Stimulated activated CD8-positive, alpha-beta memory T cell treated with anti-CD3 and anti-CD28 coated beads, Interleukin-15, amount 100 ng/mL, for 4 hours (primary cell): ENCODE measurements around the gene ZSWIM6.

Source experiments
- DNase-seq, 2 donors: peaks; one replicate each; pipeline ENCODE4 v3.0.0-alpha.2; 2020; ENCODE audit warnings: low read depth in 2 of 2

Gene ZSWIM6

DNA sequence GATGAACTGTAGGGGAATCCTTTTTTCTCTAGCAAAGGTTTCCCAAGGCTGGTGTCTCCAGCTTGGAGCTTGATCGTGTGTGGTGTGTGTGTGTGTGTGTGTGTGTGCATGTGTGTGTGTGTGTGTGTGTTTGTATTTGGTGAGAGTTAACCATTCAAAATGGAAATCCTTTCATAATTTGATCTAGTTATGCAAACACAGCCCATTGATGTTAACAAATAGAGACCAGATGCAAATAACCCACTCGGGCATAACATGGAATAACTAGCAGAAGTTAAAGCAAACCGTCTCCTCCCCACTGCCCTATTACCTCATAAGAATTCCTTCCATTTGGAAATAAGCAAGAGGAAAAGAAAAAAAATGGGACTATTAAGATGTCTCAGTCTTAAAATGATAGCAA, 24.9 kb upstream of the ZSWIM6 start:
- no peak for DNase-seq

DNA sequence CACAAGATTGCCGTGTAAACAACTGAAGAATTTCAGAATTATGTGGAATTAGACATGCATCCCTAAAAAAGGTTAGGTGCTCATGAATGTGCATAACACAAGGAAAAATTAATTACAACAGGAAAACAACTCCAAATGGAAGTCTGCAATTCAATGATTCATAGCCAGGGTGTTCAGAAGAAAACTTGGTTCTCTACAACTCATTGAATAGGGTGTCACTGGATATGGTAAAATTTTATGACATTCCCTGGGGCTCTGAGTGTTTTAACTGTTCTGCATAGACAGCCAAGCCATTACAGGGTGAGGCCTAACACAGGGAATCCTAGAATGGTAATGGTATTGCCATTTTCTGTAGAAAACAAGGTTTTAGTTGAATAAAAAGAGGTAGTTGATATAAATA, 24.4 kb upstream of the ZSWIM6 start:
- DNase-seq, result no peak

DNA sequence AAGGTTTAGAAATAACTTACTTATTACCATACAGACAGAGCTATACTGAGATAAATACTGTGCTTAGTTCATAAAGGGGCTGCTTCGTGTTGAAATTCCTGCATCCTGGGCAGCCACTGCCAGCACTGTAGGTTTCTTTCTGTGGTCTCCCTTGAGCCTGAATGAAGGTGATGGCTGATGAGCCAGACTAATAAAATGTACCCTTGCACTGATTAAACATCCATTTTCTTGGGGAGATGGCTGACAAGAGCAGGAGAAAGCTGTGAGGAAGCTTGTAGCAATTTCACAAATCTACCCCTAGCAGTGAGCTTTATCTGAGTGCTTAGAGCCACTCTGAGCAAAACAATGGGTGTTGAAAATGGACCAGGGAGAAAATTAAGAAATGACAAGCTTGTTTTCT, 23.3 kb upstream of the ZSWIM6 start:
- no peak for DNase-seq

DNA sequence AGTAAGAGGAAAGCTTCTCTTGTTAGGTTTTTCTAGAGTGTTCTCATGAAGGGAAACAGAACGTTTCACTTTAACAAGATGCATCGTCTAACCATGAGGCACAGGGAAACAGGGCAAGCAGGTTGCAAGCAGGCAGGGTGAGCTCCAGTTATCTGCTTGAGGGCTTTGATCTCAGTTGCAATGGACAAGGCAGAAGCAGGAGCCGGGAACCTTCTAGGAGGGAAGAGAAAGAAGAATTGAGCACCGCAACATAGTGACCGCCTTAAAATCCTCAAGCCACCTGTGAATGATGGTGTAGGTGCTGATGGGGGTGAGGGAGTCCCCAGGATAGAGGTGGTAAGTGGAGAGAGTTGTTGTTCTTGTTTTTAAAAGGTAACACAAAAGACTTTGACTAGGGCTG, 22.9 kb upstream of the ZSWIM6 start:
- no peak for DNase-seq

DNA sequence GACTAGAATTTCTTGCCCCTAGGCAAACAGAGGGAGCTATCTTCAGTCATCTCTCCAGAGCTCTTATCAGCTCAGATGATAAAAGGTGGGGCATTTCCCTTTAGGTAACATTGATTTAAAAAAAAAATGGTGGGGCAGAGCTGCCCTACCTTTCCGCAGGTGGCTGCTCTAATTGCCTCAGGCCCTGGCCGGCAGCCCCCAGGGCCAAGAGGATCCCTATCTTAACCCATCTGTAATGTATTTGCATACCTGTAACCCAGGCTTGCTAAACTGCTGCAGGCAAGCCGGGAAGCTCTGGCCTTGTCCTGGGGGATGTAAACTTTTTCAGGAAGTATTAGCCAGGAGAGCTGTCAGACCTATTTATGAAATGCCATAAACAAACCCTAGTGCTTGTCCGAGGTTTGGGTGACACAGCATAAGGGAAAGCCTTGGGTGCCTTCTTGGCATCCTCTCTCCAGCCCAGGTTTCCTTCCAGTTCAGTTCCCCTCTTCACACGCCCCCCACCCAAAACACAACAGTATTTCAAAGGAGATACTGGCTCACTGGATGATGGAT, 20.9 kb upstream of the ZSWIM6 start:
- DNase-seq, result no peak

DNA sequence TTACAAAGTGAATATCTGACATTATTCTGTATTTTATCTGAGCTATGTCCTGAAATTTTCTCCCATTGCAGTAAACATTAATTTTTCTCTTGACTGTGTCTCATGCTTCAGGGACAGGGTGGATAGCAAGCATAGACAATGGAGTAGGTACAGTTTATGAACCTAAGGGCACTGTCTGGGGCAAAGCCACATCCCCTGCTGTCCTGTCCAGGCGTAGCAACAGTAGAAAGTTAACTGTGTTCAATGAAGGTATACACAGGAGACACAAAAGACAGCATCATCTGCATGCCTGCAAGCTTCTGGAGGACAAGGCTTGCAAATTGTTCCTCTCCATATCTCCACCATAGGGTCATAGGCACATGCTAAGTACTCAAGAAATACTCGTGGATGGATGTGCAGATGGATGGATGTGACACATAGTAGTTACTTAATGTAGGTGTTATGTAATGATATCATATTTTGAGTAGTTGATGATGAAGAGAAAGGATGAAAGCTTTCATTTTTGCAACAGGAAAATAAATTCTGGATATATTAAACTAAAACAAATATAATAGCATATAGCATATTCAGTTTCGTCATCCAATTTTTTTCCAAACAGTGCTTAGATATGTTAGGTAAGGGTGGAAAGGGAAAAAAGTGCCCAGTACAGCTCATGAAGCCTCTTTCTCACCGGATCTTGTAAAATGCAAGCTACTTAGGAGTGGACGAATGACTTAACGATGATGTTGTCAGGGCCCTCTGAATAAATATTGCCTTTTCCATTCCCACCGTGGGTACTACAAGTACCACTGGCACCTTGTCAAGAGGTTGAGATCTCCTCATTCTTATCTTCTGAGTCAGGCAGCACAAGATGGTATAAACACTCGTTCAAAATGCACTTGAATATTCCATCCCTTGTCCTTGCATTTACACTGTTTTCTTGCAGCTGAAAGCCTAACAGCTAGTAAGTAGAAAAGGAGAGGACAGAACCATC, 19.9 kb upstream of the ZSWIM6 start:
- no peak for DNase-seq

DNA sequence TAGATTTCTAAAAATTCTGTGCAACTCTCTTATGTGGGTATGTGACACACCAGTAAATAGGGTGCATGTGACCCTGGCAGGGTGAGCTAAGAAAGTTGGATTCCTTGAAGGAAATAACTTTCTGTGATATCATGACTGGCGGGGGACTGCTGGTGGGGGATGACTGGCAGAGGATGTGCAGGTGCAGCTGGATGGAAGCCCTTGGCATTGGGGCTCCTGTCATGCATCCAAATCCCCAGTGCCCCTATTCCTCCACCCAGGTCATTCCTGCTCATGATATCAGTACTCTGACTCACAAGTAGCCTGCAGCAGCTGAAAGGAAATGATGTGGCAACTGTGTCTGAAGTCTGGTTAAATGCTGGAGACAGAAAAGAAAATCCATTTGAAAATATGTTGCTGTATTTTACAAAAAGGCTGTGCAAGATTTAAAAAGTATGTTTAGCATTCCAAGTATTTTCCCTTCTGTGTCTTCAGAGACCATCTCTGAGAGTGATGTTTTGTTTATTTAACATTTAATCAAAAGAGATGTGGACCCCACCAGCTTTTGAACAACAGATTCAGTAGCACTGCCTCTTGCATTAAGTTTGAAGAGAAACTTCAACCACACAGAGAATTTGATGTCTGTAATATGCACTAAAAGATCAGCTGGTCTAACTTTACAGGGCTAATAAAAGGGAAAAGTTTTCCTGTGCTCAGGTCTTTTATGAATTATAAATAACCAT, 17.9 kb upstream of the ZSWIM6 start:
- DNase-seq, result no peak

DNA sequence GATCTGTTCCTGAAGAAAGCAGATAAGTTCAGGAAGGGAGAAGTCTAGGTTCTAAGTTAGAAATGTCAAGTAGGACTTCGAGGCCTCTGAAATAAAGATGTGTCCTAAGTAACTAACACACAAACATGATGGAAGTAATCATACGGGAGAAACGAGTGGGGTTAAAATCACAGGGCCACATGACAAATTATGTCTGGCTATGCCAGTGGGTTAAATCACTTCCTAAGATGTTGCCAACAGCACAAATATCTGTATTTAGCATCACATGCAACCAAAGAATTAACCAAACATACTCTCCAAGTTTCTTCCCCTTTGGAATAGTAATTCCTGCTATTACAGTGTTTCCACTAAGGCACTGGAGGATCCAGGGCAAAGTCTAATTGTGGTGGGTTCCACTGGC, 13.7 kb upstream of the ZSWIM6 start:
- no peak for DNase-seq

DNA sequence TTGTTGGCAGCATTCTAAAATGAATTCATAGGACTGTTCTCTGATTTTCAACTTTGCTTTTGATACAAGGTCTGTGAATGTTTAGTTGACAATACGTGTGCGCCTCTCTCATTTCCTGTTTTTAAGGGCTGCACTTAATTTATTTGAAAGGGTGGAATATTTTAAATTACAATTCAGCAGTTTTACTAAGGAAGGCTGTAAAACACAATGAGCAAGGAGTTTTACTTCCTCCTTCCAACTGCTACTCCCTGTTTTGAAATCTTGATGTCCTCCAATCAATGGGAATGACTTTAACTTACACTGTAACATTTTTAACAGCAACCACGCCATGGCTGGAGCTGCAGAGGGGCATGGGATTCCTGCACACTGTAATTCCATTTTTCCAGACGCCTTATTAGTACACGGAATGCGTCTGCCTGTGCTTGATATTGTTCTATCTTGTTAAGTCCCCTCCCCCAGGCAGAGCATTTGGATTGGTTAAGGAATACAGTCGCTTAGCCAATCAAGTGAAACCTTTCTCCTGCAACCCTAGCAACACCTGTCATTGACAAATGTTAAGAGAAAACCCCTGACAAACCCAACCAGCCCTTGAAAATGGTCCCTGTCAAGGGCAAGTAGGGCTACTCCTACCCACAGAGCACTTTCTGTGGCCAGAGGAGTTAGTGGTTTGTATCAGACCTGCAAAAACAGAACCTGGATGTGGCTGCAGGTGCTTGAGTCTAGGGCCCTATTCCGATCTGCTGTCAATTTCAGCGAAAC, 12.5 kb upstream of the ZSWIM6 start:
- DNase-seq, result no peak

DNA sequence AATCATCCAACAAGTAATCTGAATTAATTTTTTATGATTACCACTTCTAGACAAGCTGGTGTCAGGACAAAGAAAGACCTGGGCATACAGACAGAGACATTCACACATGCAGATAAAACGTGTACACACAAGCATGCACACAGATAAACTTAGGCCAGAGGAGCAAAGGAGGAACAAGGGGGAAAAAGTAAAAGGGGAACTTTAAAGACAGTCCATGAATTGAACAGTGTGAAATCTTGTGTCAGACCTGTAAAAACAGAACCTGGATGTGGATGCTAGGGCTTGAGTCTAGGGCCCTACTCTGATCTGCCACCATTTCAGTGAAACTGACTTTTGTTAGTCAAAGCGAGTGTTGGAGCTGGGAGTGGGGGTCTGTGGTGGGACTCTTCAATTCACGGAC, 11.2 kb upstream of the ZSWIM6 start:
- no peak for DNase-seq

DNA sequence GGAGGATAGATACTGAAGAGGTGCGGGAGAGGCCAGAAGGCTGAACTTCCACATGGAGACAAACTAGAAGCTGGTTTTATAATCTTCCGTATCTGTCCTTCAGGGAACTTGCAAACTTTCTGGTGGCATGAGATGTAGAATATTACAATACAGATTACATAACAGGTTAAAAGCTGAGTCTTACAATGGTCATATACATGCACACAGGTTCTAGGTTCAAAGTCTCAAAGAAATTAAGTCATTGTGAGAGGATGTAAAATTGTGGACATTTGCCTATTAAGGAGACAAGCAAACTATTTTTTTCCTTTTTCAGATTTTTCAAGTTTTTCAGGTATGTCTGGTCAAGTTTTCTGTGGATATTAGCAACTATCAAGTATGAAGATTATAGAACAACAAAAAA, 10.4 kb upstream of the ZSWIM6 start:
- no peak for DNase-seq

DNA sequence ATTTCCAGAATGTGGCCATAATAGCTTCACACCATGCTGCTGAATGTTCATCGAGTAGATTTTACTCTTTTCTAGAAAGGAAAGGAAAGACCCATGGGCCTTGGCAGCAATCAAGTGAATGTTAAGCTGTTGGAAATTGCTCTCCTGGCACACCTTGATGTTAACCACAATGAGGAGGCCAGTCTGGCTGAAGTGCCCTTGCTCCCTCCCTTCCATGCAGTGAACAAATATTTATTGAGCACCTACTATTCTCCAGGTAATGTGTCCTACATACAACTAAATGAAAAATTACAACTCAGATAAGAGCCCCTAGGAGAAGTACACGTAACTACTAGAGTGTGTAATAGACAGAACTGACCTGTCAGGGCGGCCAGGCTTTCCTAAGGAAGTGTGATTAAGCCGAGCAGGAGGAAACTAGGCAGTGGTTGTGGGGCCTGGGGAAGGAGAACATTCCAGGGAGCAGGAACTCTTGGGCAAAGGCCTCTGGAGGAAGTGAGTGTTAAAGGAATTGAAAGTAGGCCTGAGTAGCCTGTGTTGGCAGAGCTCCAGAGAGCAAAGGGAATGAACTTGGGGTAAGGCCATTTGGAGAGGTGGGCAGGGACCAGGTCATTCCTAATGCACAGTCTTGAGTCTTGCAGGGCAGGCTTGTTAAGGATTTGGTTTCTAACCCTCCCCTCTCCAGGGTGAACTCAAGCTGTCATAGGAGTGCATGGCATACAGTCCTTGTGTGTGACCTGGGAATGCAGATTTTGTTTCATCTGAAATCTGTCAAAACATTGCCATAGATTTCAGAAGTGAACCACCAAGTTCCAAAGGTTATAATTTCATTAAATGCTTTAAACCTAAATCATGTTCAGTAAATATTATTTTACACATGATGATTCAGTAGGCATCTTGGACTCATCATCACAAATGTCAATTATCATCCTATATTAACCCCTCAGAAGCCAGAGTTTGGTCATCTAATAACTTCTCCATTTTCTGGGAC, 9.0 kb upstream of the ZSWIM6 start:
- DNase-seq, result no peak

DNA sequence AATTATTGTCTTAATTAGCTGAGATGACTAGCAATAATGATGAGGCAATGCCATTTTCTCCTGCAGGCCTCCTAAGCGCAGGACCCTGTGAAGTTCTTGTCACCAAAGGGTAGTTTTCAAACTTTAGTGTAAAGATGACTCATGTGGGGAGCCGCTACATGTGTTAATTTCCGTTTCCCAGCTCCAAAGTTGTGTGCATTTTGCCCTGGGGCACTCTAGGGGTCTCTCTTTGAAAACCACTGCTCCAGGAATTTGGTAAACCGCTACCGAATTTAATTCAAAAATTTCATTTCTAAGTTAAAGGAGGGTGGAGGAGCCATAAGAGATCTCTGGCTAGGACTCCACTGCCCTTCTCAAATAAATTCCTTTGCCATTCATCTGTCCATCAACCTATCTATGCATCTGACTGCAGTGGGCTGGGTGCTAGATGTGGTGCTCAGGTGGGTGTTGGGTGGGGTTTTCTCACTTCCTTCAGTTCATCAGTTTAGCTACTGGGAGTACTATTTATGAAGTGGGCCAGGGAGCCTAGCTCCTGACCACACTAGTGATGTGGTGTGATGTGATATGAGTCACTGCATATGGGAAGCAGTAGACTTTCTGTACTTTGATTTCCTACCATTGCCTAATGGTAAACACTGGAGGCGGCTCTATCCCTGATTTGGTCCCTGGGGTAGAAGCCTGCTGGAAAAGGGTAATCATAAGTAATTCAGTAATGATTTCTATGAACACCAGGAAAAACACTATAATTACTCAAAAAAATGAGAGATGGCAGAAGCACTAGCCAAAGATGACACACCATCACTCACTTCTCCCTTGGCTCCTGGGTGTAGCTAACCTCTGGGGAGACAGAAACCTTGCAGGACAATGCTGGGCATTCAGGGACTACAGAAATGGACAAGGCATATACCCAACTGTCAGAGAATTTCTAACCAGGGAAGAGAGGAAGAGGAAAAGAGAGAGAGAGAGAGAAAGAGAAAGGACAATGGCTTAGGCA, 4.0 kb upstream of the ZSWIM6 start:
- no peak for DNase-seq

DNA sequence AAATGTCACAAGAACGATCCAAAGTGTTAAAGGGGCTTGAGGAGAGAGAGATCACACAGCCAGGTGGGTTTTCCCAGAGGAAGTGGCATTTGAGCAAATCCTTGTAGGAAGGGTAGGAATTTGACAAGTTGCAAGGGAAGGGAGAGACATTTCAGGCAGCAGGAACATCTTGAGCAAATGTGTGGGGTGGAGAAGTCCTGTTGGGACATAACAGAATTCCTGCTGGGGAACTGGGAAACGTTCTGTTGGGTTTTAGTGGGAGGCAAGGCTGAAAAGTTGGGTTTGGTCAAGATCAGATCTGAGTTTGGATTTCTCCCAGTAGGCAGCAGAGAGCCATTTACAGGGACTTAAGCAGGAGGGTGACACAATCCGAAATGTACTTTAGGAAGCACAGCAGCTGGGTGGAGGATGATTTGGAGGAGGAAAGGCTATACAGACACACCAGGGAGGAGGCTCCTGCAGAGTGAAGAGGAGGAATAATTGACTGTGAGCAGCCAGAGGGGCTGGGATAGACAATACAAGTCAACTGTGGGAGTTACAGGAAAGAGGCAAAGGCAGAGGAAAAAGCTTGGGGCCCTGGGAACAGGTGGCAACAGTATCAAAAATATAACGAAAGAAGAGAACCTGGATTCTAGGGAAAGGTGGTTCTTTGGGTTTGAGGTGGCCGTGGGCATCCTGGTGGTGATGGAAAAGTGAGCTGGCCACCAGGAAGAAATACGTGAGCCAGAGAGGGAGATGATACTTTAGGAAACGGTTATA, 3.1 kb upstream of the ZSWIM6 start:
- DNase-seq, result no peak

DNA sequence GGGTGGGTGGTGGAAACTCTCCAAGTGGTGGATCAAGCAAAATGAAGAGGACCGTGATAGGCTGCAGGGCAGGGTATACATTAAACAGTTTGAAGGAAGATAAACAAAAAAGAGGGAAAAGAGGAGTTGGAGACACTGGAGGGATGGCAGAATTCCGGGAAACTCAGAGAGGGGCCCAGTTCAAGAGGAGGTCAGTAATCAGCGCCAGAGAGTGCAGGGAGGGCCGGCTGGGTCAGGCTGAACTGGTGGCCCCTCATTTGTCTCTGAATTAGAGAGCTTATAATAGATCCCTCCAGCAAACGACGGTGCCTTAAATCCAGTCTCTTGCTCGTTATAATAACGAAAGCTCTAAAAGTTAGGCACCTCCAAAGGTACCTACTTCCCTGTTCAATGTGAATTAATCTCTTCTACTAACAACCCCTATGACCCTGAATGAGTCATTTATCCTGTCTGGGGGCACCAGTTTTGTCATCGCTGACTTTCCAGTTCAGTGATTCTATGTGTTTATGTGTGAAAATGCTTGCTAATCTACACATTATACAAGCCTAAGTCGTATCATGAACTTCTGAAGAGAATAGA, 2.4 kb upstream of the ZSWIM6 start:
- no peak for DNase-seq

DNA sequence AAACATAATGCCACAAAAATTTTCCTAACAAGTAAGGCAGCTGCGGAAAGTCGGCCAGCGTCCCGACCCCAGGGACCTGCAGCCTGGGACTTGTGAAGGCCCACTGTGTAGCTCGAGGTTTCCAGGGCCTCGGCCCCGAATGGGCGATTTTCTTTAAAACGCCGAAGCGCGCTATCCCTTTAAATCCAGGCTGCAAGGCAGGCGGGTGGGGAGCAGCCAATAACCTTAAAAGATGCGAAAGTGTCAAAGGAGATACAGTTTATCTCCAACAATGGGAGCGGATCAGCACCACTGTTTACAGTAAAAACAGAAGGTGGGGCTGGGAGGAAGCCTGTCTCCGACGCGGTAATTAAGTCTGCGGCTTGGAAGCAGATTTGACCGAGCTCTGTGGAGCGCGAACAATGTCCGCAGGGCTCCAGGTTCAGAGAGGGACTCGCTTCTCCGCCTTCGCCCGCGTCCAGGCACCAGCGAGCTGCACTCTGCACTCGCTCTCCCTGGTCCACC, 1.7 kb upstream of the ZSWIM6 start:
- DNase-seq, result no peak

DNA sequence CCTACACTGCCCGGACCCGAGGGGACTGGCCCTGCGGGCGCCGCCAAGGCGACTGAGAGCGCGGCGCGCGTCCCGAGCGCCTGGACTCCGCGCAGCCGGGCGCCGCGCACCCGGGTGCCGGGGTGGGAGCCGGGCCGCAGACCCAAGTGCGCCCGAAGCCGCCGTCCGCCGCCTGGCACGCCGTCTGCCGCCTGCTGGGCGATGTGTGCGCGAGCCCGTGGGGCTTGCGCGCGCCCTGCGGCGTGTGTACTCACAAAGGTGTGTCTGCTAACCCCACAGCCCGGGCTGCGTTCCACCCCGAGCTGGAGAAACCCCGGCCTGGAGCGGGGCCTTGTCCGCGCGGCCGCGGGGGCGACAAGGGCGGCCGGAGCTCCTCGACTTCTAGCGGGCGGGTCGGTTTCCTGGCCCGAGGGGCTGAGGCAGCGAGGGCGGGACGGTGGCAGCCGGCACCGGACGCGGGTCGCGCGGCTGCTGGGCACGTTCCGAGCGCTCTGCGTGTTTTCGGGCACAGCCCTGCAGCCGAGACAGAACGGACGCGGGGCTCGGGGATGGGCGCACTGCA, 1.1 kb upstream of the ZSWIM6 start:
- peak in 1 of 2 donors; percentile 47 for DNase-seq

DNA sequence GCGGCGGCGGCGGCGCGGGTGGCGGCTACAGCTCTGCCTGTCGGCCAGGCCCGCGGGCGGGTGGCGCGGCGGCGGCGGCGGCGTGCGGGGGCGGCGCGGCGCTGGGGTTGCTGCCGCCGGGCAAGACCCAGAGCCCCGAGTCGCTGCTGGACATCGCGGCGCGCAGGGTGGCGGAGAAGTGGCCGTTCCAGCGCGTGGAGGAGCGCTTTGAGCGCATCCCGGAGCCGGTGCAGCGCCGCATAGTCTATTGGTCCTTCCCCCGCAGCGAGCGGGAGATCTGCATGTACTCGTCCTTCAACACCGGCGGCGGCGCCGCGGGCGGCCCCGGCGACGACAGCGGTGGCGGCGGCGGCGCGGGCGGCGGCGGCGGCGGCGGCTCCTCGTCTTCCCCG, 296 bp downstream of the ZSWIM6 start:
- no peak for DNase-seq
